Chondrocyte (in vitro differentiated cells): ENCODE data around the gene TF. TPM values are rescaled to one million over a fixed set of nuclear protein-coding genes. Genes with fewer than 3 reads are reported as not detected.

Experiments
- DNase-seq: peaks from one replicate; pipeline ENCODE4 v3.0.0; 2021; ENCODE audit warnings: mixed read lengths, low spot score
- H3K27ac Mint-ChIP-seq: one replicate; pipeline ENCODE4 v1.8.0; 2021; ENCODE audit warnings: mild to moderate bottlenecking, moderate library complexity, mixed read lengths; ENCODE audit not compliant: unreplicated experiment
- H3K27me3 Mint-ChIP-seq: 2 replicates; pipeline ENCODE4 v1.8.0; 2021; ENCODE audit warnings: low read depth, mixed read lengths
- H3K36me3 Mint-ChIP-seq: 2 replicates; pipeline ENCODE4 v1.8.0; 2021; ENCODE audit warnings: low read depth, mixed read lengths
- H3K4me1 Mint-ChIP-seq: 2 replicates; pipeline ENCODE4 v1.8.0; 2021; ENCODE audit warnings: low read depth, mild to moderate bottlenecking, mixed read lengths
- H3K4me3 Mint-ChIP-seq: one replicate; pipeline ENCODE4 v1.8.0; 2021; ENCODE audit warnings: mild to moderate bottlenecking, moderate library complexity, mixed read lengths; ENCODE audit not compliant: unreplicated experiment
- H3K9me3 Mint-ChIP-seq: 2 replicates; pipeline ENCODE4 v1.8.0; 2021; ENCODE audit warnings: low read depth, mixed read lengths
- long read RNA-seq: library from polyadenylated mRNA; stranded (forward); transcript quantifications from one replicate; pipeline ENCODE4 v2.0.0, GENCODE V29; 2021
- total RNA-seq: library from RNA; stranded (reverse); gene quantifications from 3 replicates; pipeline ENCODE4 v1.2.1, GENCODE V29; 2021
- TF ChIP-seq, protein P1 (sequence below): fragments of 200-600 bp; sonication (generic); IDR thresholded peaks from 2 replicates; pipeline ENCODE4 v1.5.0; 2021; ENCODE audit warnings: antibody characterized with exemption, mild to moderate bottlenecking, moderate library complexity

The TF gene
- total RNA-seq, result 1.2 to 3.8 TPM (median 2.2 TPM) in 3 replicates
- long read RNA-seq, result 0 reads

GRCh38 chr3:133745981-133746711 lies at the start of gene TF:
TF (plus strand) TSS chr3:133746393; CDS start chr3:133746441, 48 bp downstream.
- TF ChIP-seq, protein P1, sequence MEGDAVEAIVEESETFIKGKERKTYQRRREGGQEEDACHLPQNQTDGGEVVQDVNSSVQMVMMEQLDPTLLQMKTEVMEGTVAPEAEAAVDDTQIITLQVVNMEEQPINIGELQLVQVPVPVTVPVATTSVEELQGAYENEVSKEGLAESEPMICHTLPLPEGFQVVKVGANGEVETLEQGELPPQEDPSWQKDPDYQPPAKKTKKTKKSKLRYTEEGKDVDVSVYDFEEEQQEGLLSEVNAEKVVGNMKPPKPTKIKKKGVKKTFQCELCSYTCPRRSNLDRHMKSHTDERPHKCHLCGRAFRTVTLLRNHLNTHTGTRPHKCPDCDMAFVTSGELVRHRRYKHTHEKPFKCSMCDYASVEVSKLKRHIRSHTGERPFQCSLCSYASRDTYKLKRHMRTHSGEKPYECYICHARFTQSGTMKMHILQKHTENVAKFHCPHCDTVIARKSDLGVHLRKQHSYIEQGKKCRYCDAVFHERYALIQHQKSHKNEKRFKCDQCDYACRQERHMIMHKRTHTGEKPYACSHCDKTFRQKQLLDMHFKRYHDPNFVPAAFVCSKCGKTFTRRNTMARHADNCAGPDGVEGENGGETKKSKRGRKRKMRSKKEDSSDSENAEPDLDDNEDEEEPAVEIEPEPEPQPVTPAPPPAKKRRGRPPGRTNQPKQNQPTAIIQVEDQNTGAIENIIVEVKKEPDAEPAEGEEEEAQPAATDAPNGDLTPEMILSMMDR, result no peak
- Mint-ChIP-seq H3K27me3 (no peaks in the 10 kb centered on the region), H3K9me3 (no peaks in the 10 kb centered on the region), H3K27ac (no peak within 1 kb of the TSS), H3K36me3 (peaks cover 2% of the 10 kb centered on the region), H3K4me1 (peaks cover 14% of the 10 kb centered on the region), H3K4me3 (no peak within 1 kb of the TSS)
- no peak for DNase-seq

DNA sequence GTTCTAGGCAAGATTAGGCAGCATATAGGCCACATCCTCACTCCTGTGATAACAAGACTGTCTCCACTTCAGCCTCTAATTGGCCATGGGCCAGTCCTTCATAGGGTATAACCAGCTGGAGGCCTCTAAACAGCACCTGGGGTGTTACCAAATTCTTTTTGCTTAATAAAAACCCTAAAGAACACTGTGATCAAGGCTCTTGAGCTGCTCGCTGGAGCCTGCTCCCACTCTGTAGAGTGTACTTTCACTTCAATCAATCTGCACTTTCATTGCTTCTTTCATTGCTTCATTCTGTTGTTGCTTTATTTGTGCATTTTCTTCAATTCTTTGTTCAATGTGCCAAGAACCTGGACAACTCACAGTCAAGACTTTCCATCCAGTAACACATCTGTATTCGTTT lies 48.2 kb upstream of the TF start:
- Mint-ChIP-seq H3K27me3 (no peaks in the 10 kb centered on the region), H3K27ac (no peak overlapping the region), H3K4me3 (no peak overlapping the region), H3K36me3 (peaks cover 3% of the 10 kb centered on the region), H3K4me1 (no peaks in the 10 kb centered on the region), H3K9me3 (no peaks in the 10 kb centered on the region)
- no peak for DNase-seq
- TF ChIP-seq, protein P1, result no peak

DNA sequence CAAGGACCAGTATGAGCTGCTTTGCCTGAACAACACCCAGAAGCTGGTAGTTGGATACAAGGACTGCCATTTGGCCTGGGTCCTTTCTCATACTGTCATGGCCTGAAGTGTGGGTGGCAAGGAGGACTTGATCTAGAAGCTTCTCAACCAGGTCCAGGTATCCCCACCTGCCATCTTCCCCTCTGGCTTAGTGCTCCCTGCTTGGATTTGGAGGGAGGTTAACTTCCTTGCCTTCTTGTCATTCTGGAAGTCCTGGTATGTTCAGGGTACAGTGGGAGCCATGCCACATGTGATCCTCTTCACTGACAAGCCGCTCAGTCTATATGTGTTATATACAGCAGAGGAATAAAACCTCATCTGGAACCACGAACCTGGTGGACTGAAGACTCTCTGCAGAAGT lies 46.7 kb upstream of the TF start:
- no peaks in the 10 kb centered on the region for H3K4me1 Mint-ChIP-seq
- TF ChIP-seq, protein P1, result no peak
- no peak overlapping the region for H3K27ac Mint-ChIP-seq
- H3K27me3 Mint-ChIP-seq, result no peaks in the 10 kb centered on the region
- no peak for DNase-seq
- H3K36me3 Mint-ChIP-seq, result peaks cover 3% of the 10 kb centered on the region
- H3K4me3 Mint-ChIP-seq, result no peak overlapping the region
- no peaks in the 10 kb centered on the region for H3K9me3 Mint-ChIP-seq

DNA sequence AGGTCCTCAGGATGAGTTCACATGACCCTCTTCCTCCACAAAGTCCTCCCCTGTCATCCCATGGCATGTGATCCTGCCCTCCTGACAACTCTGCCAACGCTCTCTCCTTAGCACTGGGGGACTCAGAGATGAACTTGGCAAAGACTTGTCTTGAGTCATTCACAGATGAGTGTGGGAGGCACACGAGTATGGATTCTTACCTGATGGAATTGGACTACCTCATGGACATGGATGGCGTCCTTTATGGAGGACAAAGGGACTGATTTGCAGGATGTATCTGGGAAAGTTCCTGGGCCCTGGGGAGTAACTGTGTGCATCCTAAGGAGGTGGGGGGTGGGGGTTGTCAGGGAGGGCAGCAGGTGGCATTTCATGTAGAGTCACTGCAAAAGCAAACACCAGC lies 46.3 kb upstream of the TF start:
- no peaks in the 10 kb centered on the region for H3K9me3 Mint-ChIP-seq
- H3K4me3 Mint-ChIP-seq, result no peak overlapping the region
- H3K4me1 Mint-ChIP-seq, result no peaks in the 10 kb centered on the region
- TF ChIP-seq, protein P1, result no peak
- H3K36me3 Mint-ChIP-seq, result peaks cover 3% of the 10 kb centered on the region
- no peak for DNase-seq
- no peak overlapping the region for H3K27ac Mint-ChIP-seq
- H3K27me3 Mint-ChIP-seq, result peaks cover 2% of the 10 kb centered on the region

DNA sequence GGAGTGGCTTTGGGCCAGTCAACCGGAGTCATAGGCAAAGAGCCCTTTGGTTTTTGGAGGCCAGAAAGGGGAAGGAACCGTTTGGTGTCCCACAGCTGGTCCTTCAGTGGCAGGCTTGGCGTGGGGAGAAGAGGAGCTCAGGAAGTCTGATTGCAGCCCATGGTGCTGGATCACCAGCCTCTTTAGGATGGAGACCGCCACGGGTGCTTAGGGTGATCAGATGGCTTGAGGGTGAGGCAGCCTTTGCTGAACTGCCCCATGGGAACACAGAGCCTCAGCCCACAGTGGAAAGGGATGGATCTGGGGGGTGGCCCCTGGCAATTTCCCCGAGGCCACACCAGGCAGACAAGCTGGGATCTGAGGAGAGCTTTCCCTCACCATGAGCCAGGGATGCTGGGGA lies 45.8 kb upstream of the TF start:
- Mint-ChIP-seq H3K4me3 (no peak overlapping the region), H3K36me3 (peaks cover 3% of the 10 kb centered on the region), H3K27ac (no peak overlapping the region), H3K27me3 (peaks cover 3% of the 10 kb centered on the region), H3K4me1 (no peaks in the 10 kb centered on the region), H3K9me3 (no peaks in the 10 kb centered on the region)
- TF ChIP-seq, protein P1, result no peak
- no peak for DNase-seq
